PC-3 (cell line): ENCODE results near the gene GPR107.

Experiments
- EZH2 ChIP-seq: fragments of 300-600 bp; sonication (generic); IDR thresholded peaks from one replicate; pipeline ENCODE4 v1.6.1; 2017; ENCODE audit warnings: antibody characterized with exemption, mild to moderate bottlenecking, low read length; ENCODE audit not compliant: unreplicated experiment
- TF ChIP-seq, protein P1 (sequence below): fragments of 300-600 bp; sonication (generic); conservative IDR thresholded peaks from 2 replicates; pipeline ENCODE4 v1.5.1; 2017; ENCODE audit warnings: antibody characterized with exemption, low read depth, mild to moderate bottlenecking, low read length

DNA sequence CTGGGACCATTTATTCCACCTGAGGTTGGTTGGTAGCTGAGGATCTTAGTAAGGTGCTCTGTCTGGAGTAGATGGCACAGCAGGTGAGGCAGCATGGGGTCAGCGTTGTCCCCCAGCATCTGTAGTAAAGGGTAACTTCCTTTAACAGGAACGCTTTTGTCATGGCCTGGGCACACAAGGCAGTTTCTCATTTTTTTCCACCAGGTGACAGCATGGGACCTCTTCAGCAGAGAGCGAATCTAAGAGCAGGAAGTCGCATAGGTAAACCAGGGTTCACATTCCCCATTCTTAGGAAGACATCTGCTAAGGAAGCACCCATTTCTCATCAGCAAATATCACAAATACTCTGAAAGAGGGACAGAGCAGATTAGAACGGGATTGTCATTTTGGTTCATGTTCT, 56.5 kb downstream of the GPR107 start:
- TF ChIP-seq EZH2 = no peak
- TF ChIP-seq, protein P1, sequence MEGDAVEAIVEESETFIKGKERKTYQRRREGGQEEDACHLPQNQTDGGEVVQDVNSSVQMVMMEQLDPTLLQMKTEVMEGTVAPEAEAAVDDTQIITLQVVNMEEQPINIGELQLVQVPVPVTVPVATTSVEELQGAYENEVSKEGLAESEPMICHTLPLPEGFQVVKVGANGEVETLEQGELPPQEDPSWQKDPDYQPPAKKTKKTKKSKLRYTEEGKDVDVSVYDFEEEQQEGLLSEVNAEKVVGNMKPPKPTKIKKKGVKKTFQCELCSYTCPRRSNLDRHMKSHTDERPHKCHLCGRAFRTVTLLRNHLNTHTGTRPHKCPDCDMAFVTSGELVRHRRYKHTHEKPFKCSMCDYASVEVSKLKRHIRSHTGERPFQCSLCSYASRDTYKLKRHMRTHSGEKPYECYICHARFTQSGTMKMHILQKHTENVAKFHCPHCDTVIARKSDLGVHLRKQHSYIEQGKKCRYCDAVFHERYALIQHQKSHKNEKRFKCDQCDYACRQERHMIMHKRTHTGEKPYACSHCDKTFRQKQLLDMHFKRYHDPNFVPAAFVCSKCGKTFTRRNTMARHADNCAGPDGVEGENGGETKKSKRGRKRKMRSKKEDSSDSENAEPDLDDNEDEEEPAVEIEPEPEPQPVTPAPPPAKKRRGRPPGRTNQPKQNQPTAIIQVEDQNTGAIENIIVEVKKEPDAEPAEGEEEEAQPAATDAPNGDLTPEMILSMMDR = no peak
